Rectal smooth muscle tissue (tissue), 1 donor: ENCODE measurements around the gene ITGBL1.
"Not testable (repeated sequence)": the region's sequence is repeated elsewhere in the genome, so short reads cannot be mapped to it uniquely, and the experiment has no call there.

Experiments used
- H3K27ac ChIP-seq: one replicate; pipeline ENCODE4 v1.7.0; 2013; ENCODE audit warnings: low read depth, low read length, inconsistent platforms
- H3K27me3 ChIP-seq: one replicate; pipeline ENCODE4 v1.7.0; 2013; ENCODE audit warnings: low read length; ENCODE audit not compliant: control insufficient read depth, insufficient read depth
- H3K36me3 ChIP-seq: one replicate; pipeline ENCODE4 v1.7.0; 2013; ENCODE audit warnings: low read length; ENCODE audit not compliant: control insufficient read depth, insufficient read depth
- H3K4me1 ChIP-seq: one replicate; pipeline ENCODE4 v1.7.0; 2013; ENCODE audit warnings: low read length; ENCODE audit not compliant: control insufficient read depth, insufficient read depth
- H3K4me3 ChIP-seq: one replicate; pipeline ENCODE4 v1.7.0; 2013; ENCODE audit warnings: low read length
- H3K9ac ChIP-seq: one replicate; pipeline ENCODE4 v1.7.0; 2013; ENCODE audit warnings: low read length

The ITGBL1 gene

GRCh38 chr13:101521371-101521770 lies 68.9 kb downstream of the ITGBL1 start:
- Histone ChIP-seq H3K27me3 (no peaks in the 10 kb centered on the region), H3K4me1 (no peaks in the 10 kb centered on the region), H3K36me3 (no peaks in the 10 kb centered on the region), H3K9ac (no peak overlapping the region), H3K27ac (no peak overlapping the region), H3K4me3 (no peak overlapping the region)

GRCh38 chr13:101522607-101523006 lies 70.1 kb downstream of the ITGBL1 start:
- Histone ChIP-seq H3K36me3 (no peaks in the 10 kb centered on the region), H3K27me3 (no peaks in the 10 kb centered on the region), H3K27ac (no peak overlapping the region), H3K4me3 (no peak overlapping the region), H3K9ac (no peak overlapping the region), H3K4me1 (no peaks in the 10 kb centered on the region)

- Histone ChIP-seq H3K9ac (no peak overlapping the region), H3K27ac (no peak overlapping the region), H3K36me3 (no peaks in the 10 kb centered on the region), H3K4me1 (no peaks in the 10 kb centered on the region), H3K27me3 (no peaks in the 10 kb centered on the region), H3K4me3 (no peak overlapping the region)
Observed at GRCh38 chr13:101523154-101524131, 71.0 kb downstream of the ITGBL1 start.

GRCh38 chr13:101527130-101527529 lies 74.7 kb downstream of the ITGBL1 start:
- no peaks in the 10 kb centered on the region for H3K4me1 ChIP-seq
- no peaks in the 10 kb centered on the region for H3K27me3 ChIP-seq
- no peak overlapping the region for H3K27ac ChIP-seq
- H3K36me3 ChIP-seq = no peaks in the 10 kb centered on the region
- no peak overlapping the region for H3K4me3 ChIP-seq
- H3K9ac ChIP-seq = no peak overlapping the region

- Histone ChIP-seq H3K4me1 (no peaks in the 10 kb centered on the region), H3K27ac (no peak overlapping the region), H3K4me3 (no peak overlapping the region), H3K9ac (no peak overlapping the region), H3K36me3 (no peaks in the 10 kb centered on the region), H3K27me3 (no peaks in the 10 kb centered on the region)
Observed at GRCh38 chr13:101529422-101529821, 76.9 kb downstream of the ITGBL1 start.

GRCh38 chr13:101530293-101530692 lies 77.8 kb downstream of the ITGBL1 start:
- H3K36me3 ChIP-seq = no peaks in the 10 kb centered on the region
- H3K4me1 ChIP-seq = no peaks in the 10 kb centered on the region
- no peak overlapping the region for H3K4me3 ChIP-seq
- H3K27ac ChIP-seq = no peak overlapping the region
- H3K27me3 ChIP-seq = no peaks in the 10 kb centered on the region
- H3K9ac ChIP-seq = no peak overlapping the region

- no peak overlapping the region for H3K4me3 ChIP-seq
- no peaks in the 10 kb centered on the region for H3K36me3 ChIP-seq
- no peaks in the 10 kb centered on the region for H3K27me3 ChIP-seq
- H3K4me1 ChIP-seq = no peaks in the 10 kb centered on the region
- no peak overlapping the region for H3K27ac ChIP-seq
- H3K9ac ChIP-seq = no peak overlapping the region
Observed at GRCh38 chr13:101535192-101535746, 82.8 kb downstream of the ITGBL1 start.

GRCh38 chr13:101536079-101536478 lies 83.6 kb downstream of the ITGBL1 start:
- H3K27ac ChIP-seq = no peak overlapping the region
- H3K4me3 ChIP-seq = no peak overlapping the region
- no peaks in the 10 kb centered on the region for H3K27me3 ChIP-seq
- no peaks in the 10 kb centered on the region for H3K4me1 ChIP-seq
- no peak overlapping the region for H3K9ac ChIP-seq
- no peaks in the 10 kb centered on the region for H3K36me3 ChIP-seq

GRCh38 chr13:101544544-101544943 lies 92.1 kb downstream of the ITGBL1 start:
- not testable (repeated sequence) for H3K9ac ChIP-seq, H3K36me3 ChIP-seq, H3K4me3 ChIP-seq, H3K27me3 ChIP-seq, H3K4me1 ChIP-seq, H3K27ac ChIP-seq

- no peak overlapping the region for H3K9ac ChIP-seq
- no peak overlapping the region for H3K27ac ChIP-seq
- no peak overlapping the region for H3K4me3 ChIP-seq
- no peaks in the 10 kb centered on the region for H3K36me3 ChIP-seq
- H3K27me3 ChIP-seq = no peaks in the 10 kb centered on the region
- no peaks in the 10 kb centered on the region for H3K4me1 ChIP-seq
Observed at GRCh38 chr13:101544979-101545378, 92.5 kb downstream of the ITGBL1 start.

- Histone ChIP-seq H3K4me3 (no peak overlapping the region), H3K36me3 (no peaks in the 10 kb centered on the region), H3K27ac (no peak overlapping the region), H3K27me3 (no peaks in the 10 kb centered on the region), H3K9ac (no peak overlapping the region), H3K4me1 (no peaks in the 10 kb centered on the region)
Observed at GRCh38 chr13:101545521-101545920, 93.0 kb downstream of the ITGBL1 start.

- no peaks in the 10 kb centered on the region for H3K36me3 ChIP-seq
- H3K9ac ChIP-seq = no peak overlapping the region
- H3K4me1 ChIP-seq = no peaks in the 10 kb centered on the region
- H3K4me3 ChIP-seq = no peak overlapping the region
- no peak overlapping the region for H3K27ac ChIP-seq
- no peaks in the 10 kb centered on the region for H3K27me3 ChIP-seq
Observed at GRCh38 chr13:101552286-101552685, 99.8 kb downstream of the ITGBL1 start.

- Histone ChIP-seq H3K9ac (no peak overlapping the region), H3K27me3 (no peaks in the 10 kb centered on the region), H3K36me3 (no peaks in the 10 kb centered on the region), H3K4me3 (no peak overlapping the region), H3K27ac (no peak overlapping the region), H3K4me1 (no peaks in the 10 kb centered on the region)
Observed at GRCh38 chr13:101552786-101553185, 100.3 kb downstream of the ITGBL1 start.
